Stimulated activated CD8-positive, alpha-beta memory T cell treated with anti-CD3 and anti-CD28 coated beads, Interleukin-15, amount 100 ng/mL, for 48 hours (primary cell): Measurements from ENCODE around the gene B4GALNT3.
"Not testable (repeated sequence)": the region's sequence is repeated elsewhere in the genome, so short reads cannot be mapped to it uniquely, and the experiment has no call there.

Source experiments
- DNase-seq, 2 donors: peaks; one replicate each; pipeline ENCODE4 v3.0.0-alpha.2; 2020; ENCODE audit warnings: low read depth in 2 of 2

Gene B4GALNT3

GRCh38 chr12:575129-575502 lies 115.4 kb downstream of the B4GALNT3 start:
- no peak for DNase-seq

- DNase-seq = peak; percentile 79
Observed at GRCh38 chr12:575948-576614, 116.3 kb downstream of the B4GALNT3 start.

GRCh38 chr12:576615-577110 lies 116.9 kb downstream of the B4GALNT3 start:
- DNase-seq = no peak

- not testable (repeated sequence) for DNase-seq
Observed at GRCh38 chr12:577994-578747, 118.4 kb downstream of the B4GALNT3 start.

GRCh38 chr12:578748-579419 lies 119.1 kb downstream of the B4GALNT3 start:
- no peak for DNase-seq

- DNase-seq = no peak
Observed at GRCh38 chr12:579420-580110, 119.8 kb downstream of the B4GALNT3 start.

GRCh38 chr12:580813-581212 lies 121.1 kb downstream of the B4GALNT3 start:
- no peak for DNase-seq

GRCh38 chr12:581321-581720 lies 121.6 kb downstream of the B4GALNT3 start:
- no peak for DNase-seq

- no peak for DNase-seq
Observed at GRCh38 chr12:581746-582145, 122.0 kb downstream of the B4GALNT3 start.

GRCh38 chr12:583251-583869 lies 123.6 kb downstream of the B4GALNT3 start:
- DNase-seq = no peak

- no peak for DNase-seq
Observed at GRCh38 chr12:585062-586061, 125.6 kb downstream of the B4GALNT3 start.

GRCh38 chr12:586318-587071 lies 126.8 kb downstream of the B4GALNT3 start:
- no peak for DNase-seq

GRCh38 chr12:587132-588023 lies 127.6 kb downstream of the B4GALNT3 start:
- no peak for DNase-seq

GRCh38 chr12:588024-588322 lies 128.2 kb downstream of the B4GALNT3 start:
- DNase-seq = no peak

- no peak for DNase-seq
Observed at GRCh38 chr12:588646-589045, 128.9 kb downstream of the B4GALNT3 start.

GRCh38 chr12:590206-590750 lies 130.5 kb downstream of the B4GALNT3 start:
- DNase-seq = no peak

- no peak for DNase-seq
Observed at GRCh38 chr12:591167-592023, 131.7 kb downstream of the B4GALNT3 start.
